Stomach (tissue), 9 donors: Measurements from ENCODE around the gene GRIP2. TPM values are rescaled to one million over a fixed set of nuclear protein-coding genes. Genes with fewer than 3 reads are reported as not detected.

ENCODE experiments used
- DNase-seq, 2 donors: peaks; one replicate each; pipeline versions ENCODE4 v3.0.0 to v3.0.0-alpha.2; 2013 to 2019
- H3K27ac ChIP-seq, 5 donors: fragments of 200-600 bp in 4 of 5; sonication (generic) in 4 of 5; one replicate each; pipeline ENCODE4 v1.5.1; 2013 to 2019; ENCODE audit warnings: mild to moderate bottlenecking in 1 of 5, moderate library complexity in 1 of 5
- H3K27me3 ChIP-seq, 3 donors: fragments of 200-600 bp; sonication (generic); one replicate each; pipeline ENCODE4 v1.5.1; 2017 to 2019; ENCODE audit warnings: mixed run types in 1 of 3
- H3K36me3 ChIP-seq, 4 donors: fragments of 200-600 bp; sonication (generic); 1 replicate in 3 of 4; 2 replicates in 1 of 4; pipeline ENCODE4 v1.5.1; 2016 to 2019
- H3K4me1 ChIP-seq, 4 donors: fragments of 200-600 bp; sonication (generic); one replicate each; pipeline ENCODE4 v1.5.1; 2016 to 2019
- H3K4me3 ChIP-seq, 4 donors: fragments of 200-600 bp; sonication (generic) in 3 of 4; one replicate each; pipeline ENCODE4 v1.5.1; 2016 to 2019; ENCODE audit warnings: mild to moderate bottlenecking in 1 of 4
- H3K9me3 ChIP-seq, 4 donors: fragments of 200-600 bp; sonication (generic); one replicate each; pipeline ENCODE4 v1.5.1; 2016 to 2019
- EP300 ChIP-seq: sonication (generic); formaldehyde crosslinking; IDR thresholded peaks from one replicate; pipeline ENCODE4 v1.6.1; 2017; ENCODE audit warnings: antibody characterized with exemption
- POLR2A ChIP-seq, 4 donors: fragments of 450-650 bp; IDR thresholded peaks; one replicate each; pipeline ENCODE4 v1.6.1; 2016; ENCODE audit warnings: antibody characterized with exemption in 4 of 4, control low read depth in 2 of 4, mild to moderate bottlenecking in 1 of 4, moderate library complexity in 1 of 4
- POLR2AphosphoS5 ChIP-seq, 3 donors: sonication (generic); formaldehyde crosslinking; IDR thresholded peaks; one replicate each; pipeline ENCODE4 v1.6.1; 2016; ENCODE audit warnings: antibody characterized with exemption in 3 of 3
- WGBS, 5 donors: extraction: QIAGEN DNeasy Blood & Tissue Kit in 3 of 5; methylation state at CpG; one replicate each; pipeline versions ENCODE4 v1.1.5 to v1.1.7; 2013 to 2018; 5-methylcytosine and 5-hydroxymethylcytosine counted together
- intact Hi-C: fragments of 100-400 bp; cut with DNase I; formaldehyde crosslinking; loops from one replicate; pipeline ENCODE4 v1.15.1; 2023; ENCODE audit warnings: low total_unique reads
- polyA plus RNA-seq, 3 donors: library from polyadenylated mRNA; stranded (reverse); fragments of 200-250 nt; gene quantifications; one replicate each; pipeline ENCODE4 v1.2.3, GENCODE V29; 2013
- total RNA-seq, 5 donors: library from RNA; depleted of rRNA; stranded (reverse); fragments of >200 nt; gene quantifications; one replicate each; pipeline versions ENCODE4 v1.1.0 to v1.2.3, GENCODE V29; 2014 to 2016
- TF ChIP-seq, protein P1 (sequence below), 7 experiments: fragments of 450-650 bp in 4 of 7; fragments of 200-600 bp in 3 of 7; sonication (generic) in 3 of 7; IDR thresholded peaks; one replicate each; pipeline ENCODE4 v1.5.1; 2016 to 2019; ENCODE audit warnings: antibody characterized with exemption in 7 of 7, control low read depth in 2 of 7, mild to moderate bottlenecking in 1 of 7
- donor health status: healthy with polysubstance abuse.
- donor health status: Bipolar disorder and iron deficiency.
- donor health status: healthy.

The GRIP2 gene
- total and polyA plus RNA-seq, 8 donors, result 0.58 to 33.8 (median 2.8) TPM

DNA sequence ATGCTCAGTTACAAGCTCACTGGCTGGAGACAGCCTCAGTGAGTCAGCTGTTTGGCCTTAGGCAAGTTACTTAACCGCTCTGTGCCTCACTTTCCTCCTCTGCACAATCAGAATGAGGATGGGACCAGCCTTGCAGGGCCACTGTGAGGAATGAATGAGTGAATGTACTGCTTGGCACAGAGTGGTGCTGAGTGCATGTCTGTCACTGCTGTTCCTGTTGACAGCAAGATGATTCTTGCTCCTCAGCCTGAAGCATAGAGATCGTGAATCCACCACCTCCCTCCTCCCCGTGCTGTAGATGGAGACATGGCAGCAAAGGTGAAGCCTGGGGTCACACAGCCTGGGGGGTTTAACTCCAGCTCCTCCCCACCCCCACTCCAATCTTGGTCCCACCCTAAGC, 14.6 kb upstream of the GRIP2 start:
- Histone ChIP-seq H3K27ac (no peak overlapping the region), H3K4me3 (no peak overlapping the region), H3K9me3 (no peaks in the 10 kb centered on the region), H3K36me3 (no peaks in the 10 kb centered on the region), H3K27me3 (peaks cover 0 to 50% (median 0%) of the 10 kb centered on the region in 3 donors), H3K4me1 (peaks cover 6 to 10% (median 9%) of the 10 kb centered on the region in 4 donors)
- 79 to 100% (median 89%) methylated on average over 2 to 3 of the region's 3 CpGs for WGBS, 5 donors
- intact Hi-C loops, result no loop called here
- no peak for TF ChIP-seq POLR2AphosphoS5 (IDR thresholded peaks at IDR 0.05)
- no peak for TF ChIP-seq EP300
- TF ChIP-seq POLR2A (IDR thresholded peaks at IDR 0.05), result no peak
- TF ChIP-seq, protein P1, sequence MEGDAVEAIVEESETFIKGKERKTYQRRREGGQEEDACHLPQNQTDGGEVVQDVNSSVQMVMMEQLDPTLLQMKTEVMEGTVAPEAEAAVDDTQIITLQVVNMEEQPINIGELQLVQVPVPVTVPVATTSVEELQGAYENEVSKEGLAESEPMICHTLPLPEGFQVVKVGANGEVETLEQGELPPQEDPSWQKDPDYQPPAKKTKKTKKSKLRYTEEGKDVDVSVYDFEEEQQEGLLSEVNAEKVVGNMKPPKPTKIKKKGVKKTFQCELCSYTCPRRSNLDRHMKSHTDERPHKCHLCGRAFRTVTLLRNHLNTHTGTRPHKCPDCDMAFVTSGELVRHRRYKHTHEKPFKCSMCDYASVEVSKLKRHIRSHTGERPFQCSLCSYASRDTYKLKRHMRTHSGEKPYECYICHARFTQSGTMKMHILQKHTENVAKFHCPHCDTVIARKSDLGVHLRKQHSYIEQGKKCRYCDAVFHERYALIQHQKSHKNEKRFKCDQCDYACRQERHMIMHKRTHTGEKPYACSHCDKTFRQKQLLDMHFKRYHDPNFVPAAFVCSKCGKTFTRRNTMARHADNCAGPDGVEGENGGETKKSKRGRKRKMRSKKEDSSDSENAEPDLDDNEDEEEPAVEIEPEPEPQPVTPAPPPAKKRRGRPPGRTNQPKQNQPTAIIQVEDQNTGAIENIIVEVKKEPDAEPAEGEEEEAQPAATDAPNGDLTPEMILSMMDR (IDR thresholded peaks at IDR 0.05), result no peak
- no peak for DNase-seq

DNA sequence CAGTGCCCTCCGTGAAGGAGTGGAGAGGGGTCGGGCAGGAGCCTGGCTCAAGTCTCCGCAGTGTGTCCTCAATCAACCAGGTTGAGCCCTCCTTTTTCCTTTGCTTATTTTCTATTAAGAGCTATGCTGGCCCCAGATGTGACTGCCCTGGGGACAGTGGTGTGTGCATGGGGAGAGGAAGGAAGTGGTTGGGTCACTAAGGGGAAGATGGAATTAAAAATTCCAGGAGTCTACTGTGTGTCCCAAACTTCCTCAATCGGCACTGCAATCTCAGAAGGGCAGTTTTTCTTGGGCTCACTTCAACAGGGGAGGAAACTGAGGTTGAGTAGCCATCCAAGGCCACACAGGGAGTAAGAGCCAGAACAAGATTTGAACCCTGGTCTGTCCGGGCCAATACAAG, 13.7 kb upstream of the GRIP2 start:
- intact Hi-C loops, result no loop called here
- Histone ChIP-seq H3K4me3 (no peak overlapping the region), H3K36me3 (no peaks in the 10 kb centered on the region), H3K9me3 (no peaks in the 10 kb centered on the region), H3K27me3 (peaks cover 0 to 51% (median 0%) of the 10 kb centered on the region in 3 donors), H3K27ac (no peak overlapping the region), H3K4me1 (peaks cover 6 to 10% (median 9%) of the 10 kb centered on the region in 4 donors)
- TF ChIP-seq POLR2AphosphoS5 (IDR thresholded peaks at IDR 0.05), result no peak
- TF ChIP-seq, protein P1 (IDR thresholded peaks at IDR 0.05), result no peak
- 66 to 75% (median 72%) methylated on average over 5 of the region's 5 CpGs for WGBS, 5 donors
- DNase-seq, result no peak

DNA sequence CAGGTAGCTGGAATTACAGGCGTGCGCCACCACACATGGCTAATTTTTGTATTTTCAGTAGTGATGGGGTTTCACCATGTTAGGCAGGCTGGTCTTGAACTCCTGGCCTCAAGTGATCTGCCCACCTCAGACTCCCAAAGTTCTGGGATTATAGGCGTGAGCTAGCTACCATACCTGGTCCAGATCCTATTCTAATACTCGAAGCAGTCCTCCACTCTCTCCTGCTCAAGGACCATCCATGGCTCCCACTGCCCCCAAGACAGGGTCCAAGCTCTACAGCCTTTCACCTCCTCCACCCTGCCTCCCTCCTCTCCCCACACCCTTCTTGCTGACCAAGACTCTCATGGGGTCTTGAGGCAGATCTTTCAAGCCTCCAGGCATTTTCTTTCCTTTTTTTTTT, 12.6 kb upstream of the GRIP2 start:
- H3K4me3 ChIP-seq, result no peak overlapping the region
- no peaks in the 10 kb centered on the region for H3K9me3 ChIP-seq
- H3K36me3 ChIP-seq, result no peaks in the 10 kb centered on the region
- no peak for DNase-seq
- peaks cover 10 to 19% (median 19%) of the 10 kb centered on the region in 4 donors for H3K4me1 ChIP-seq
- TF ChIP-seq EP300, result no peak
- TF ChIP-seq POLR2A (IDR thresholded peaks at IDR 0.05), result no peak
- no peak overlapping the region for H3K27ac ChIP-seq
- 87 to 98% (median 95%) methylated on average over 4 of the region's 4 CpGs for WGBS, 5 donors
- intact Hi-C loops, result no loop called here
- peaks cover 0 to 62% (median 0%) of the 10 kb centered on the region in 3 donors for H3K27me3 ChIP-seq

DNA sequence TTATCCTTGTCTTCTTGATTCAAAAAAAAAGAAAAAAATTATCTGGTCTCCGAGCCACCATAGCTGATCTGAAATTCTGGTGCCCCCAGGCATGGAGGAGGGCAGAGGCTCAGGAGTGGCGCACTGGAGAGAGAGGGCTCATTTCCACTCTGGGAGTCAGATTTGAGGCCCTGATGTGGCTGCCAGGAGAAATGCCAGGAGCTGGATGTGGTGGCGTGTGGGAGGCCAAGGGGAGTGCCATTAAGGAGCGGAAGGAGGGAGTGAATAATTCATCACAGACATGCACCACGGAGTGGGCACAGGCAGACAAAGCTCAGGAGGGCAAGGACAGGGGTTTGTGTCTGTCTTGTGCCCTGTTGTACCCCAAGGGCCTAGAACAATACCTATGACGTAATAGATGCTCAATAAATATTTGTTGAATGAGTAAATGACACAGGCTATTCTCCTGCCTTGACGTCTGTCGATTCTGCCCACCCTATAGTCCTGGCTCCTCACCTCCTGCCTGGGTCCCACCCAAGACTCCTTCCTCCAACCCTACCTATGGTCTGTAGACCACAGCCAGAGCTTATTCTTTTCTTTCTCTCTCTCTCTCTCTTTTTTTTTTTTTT, 12.0 kb upstream of the GRIP2 start:
- intact Hi-C loops, result no loop called here
- no peak for DNase-seq
- 74 to 88% (median 81%) methylated on average over 8 of the region's 8 CpGs for WGBS, 5 donors
- Histone ChIP-seq H3K4me1 (peaks cover 11 to 25% (median 22%) of the 10 kb centered on the region in 4 donors), H3K27me3 (peaks cover 0 to 58% (median 0%) of the 10 kb centered on the region in 3 donors), H3K9me3 (no peaks in the 10 kb centered on the region), H3K36me3 (no peaks in the 10 kb centered on the region), H3K27ac (no peak overlapping the region), H3K4me3 (no peak overlapping the region)
- TF ChIP-seq, protein P1 (IDR thresholded peaks at IDR 0.05), result no peak
- TF ChIP-seq POLR2A (IDR thresholded peaks at IDR 0.05), result no peak
- no peak for TF ChIP-seq EP300
- TF ChIP-seq POLR2AphosphoS5 (IDR thresholded peaks at IDR 0.05), result no peak
